Measurements from ENCODE around the gene MYO18B.

Gene MYO18B

GRCh38 chr22:25845985-25846745 lies 104.2 kb downstream of the MYO18B start:
- no peak overlapping the region for H3K4me3 ChIP-seq (ENCODE audit: low read depth, low read length)

- no peak overlapping the region for H3K4me3 ChIP-seq (ENCODE audit: low read depth, low read length)
Observed at GRCh38 chr22:25847451-25847850, 105.5 kb downstream of the MYO18B start.

DNA sequence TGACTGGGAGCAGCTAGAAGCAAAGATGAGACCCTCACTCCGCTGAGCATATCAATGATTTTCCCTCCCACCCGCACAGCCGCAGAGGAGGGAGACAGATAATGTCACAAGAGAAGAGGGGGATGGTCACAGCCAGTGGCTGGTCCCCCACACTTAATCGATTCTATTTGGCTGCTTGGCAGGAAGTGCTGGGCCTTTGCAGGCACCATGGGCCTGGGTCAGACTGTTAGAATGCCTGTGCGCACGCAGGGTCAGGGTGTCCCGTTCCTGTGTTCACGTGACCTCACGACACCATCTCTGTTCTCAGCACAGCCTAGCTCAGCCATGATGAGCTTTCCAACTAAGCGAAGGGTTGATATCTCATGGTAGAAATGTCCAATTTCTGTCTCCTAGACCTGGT lies 107.0 kb downstream of the MYO18B start:
- H3K4me3 ChIP-seq (ENCODE audit: low read depth, low read length) = no peak overlapping the region

GRCh38 chr22:25849522-25849921 lies 107.5 kb downstream of the MYO18B start:
- H3K4me3 ChIP-seq (ENCODE audit: low read depth, low read length) = no peak overlapping the region

DNA sequence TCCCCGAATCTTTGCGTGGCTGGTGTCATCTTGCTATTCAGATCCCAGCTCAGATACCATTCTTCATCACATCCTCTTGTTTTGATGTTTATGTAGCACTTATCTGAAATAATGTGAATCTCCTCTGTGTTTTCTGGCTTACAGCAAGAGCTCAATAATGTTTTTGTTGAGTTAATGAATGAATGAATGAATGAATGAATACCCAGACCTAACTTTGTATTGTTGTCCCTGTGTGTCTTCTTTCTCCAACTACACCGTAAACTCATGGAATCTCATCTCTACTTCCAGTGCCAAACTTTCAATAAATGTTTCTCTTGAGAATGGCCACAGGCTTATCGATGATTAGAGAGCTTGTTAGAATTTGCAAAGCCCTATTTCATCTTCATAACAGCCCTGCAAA lies 110.2 kb downstream of the MYO18B start:
- no peak overlapping the region for H3K4me3 ChIP-seq (ENCODE audit: low read depth, low read length)

DNA sequence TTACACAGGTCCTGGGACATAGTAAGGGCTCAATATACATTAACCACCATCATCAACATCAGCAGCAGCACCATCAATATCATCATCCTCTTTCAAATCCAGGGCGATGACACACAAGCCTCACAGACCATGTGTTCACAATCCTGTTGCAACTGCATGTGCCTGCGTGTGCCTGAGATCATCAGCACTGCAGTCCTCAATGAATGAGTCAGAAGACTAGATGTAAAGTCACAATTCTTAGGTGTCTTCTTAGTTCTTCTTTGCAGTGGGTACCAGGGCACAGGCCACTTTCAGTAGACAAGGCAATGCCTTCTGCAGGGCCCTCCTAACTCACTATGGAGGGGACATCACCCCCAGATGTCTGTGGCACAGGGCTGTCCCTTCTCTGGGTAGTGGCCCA lies 111.1 kb downstream of the MYO18B start:
- no peak overlapping the region for H3K4me3 ChIP-seq (ENCODE audit: low read depth, low read length)

DNA sequence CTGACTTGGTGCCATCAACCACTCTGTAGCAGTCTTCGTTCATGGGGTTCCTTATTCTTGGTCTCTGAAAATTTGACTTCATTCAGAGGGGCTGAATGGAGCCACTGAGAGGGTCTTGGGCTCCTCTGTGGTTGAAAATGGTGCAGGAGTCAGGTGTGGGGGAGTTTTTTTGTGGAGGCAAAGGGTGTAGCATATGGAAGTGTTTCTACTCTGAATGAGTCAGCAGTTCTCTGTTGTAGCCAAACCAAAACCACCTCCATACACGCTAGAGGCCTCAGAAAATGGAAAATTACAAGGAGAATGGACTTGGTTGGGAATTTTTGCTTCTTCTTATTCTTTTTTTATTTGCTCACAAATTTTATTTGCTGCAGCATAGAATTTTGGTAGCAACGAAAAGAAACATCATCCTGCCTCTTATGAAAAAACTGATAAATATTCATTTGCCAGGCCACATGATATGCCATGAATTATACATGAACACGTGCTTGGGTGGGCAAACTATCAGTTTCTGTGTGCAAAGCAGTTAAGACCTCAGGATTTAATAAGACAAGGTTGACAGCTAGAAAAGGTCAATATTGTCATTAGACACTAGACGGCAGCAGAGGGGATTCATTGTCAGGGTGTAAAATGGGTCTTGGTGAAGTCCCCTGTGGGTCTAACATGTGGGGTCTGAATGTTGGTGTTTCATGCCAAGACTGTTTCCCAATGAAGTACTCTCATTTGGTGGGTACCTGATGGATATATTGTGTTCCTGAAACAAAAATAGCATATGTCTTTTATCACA lies 111.7 kb downstream of the MYO18B start:
- H3K4me3 ChIP-seq (ENCODE audit: low read depth, low read length) = no peak overlapping the region

DNA sequence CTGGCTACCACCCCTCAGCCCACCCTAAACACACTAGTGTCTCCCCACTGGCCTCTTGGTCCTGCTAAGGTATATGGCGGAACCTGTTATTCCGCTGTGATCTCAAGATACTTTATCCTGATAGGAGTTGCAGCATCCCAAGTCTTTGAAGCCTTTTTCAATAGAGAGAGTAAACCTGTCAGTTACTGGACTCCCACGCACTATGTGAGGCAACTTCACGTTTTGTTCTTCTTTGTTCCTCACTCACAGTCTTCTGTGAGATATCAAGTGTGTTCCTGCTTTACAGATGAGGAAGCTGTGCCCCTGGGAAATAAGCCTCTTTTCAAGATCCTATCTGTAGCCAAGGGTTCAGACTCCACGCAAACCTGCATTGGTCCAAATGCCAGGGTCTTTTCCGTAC lies 127.8 kb downstream of the MYO18B start:
- H3K4me3 ChIP-seq (ENCODE audit: low read depth, low read length) = no peak overlapping the region

DNA sequence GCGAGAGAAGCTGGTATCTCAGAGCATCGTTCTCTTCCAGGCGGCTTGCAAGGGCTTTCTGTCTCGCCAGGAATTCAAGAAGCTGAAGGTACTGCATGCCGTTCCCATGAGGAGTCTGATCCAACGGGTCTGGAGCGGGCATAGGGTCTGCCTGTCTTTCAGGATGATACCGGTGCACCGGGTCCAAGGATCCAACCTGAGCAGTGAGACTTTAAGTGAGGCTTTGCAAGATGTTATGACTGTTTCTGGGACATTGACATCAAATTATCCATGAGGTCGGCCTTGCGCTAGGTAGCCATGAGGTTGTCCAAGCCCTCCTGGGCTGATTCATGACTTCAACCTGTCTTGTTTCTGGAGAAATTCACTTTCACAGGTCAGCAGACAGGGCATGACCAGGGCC lies 132.3 kb downstream of the MYO18B start:
- H3K4me3 ChIP-seq (ENCODE audit: low read depth, low read length) = no peak overlapping the region

- no peak overlapping the region for H3K4me3 ChIP-seq (ENCODE audit: low read depth, low read length)
Observed at GRCh38 chr22:25875461-25875860, 133.5 kb downstream of the MYO18B start.

DNA sequence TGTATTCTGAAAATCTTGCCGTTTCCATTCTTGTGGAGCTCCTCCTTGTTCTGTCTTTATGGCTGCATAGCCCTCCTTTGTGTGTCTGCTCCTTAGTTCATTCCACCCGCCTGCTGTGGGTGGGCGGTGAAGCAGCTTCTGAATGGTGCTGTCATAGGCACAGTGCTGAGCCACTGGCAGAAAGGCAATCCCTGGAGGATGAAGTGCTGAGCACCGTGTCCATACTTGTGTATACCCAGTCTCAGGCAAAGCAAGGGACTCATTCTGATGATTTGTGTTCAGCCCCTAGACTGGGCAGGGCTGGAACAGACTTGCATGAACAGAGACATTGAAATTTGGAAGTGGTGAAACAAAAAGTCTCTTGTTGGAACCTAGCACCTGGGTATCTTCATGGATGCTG lies 134.9 kb downstream of the MYO18B start:
- no peak overlapping the region for H3K4me3 ChIP-seq (ENCODE audit: low read depth, low read length)

GRCh38 chr22:25878933-25879332 lies 136.9 kb downstream of the MYO18B start:
- H3K4me3 ChIP-seq (ENCODE audit: low read depth, low read length) = no peak overlapping the region

GRCh38 chr22:25880524-25880923 lies 138.5 kb downstream of the MYO18B start:
- no peak overlapping the region for H3K4me3 ChIP-seq (ENCODE audit: low read depth, low read length)

- H3K4me3 ChIP-seq (ENCODE audit: low read depth, low read length) = no peak overlapping the region
Observed at GRCh38 chr22:25881210-25881755, 139.3 kb downstream of the MYO18B start.

GRCh38 chr22:25882360-25882759 lies 140.4 kb downstream of the MYO18B start:
- H3K4me3 ChIP-seq (ENCODE audit: low read depth, low read length) = no peak overlapping the region

DNA sequence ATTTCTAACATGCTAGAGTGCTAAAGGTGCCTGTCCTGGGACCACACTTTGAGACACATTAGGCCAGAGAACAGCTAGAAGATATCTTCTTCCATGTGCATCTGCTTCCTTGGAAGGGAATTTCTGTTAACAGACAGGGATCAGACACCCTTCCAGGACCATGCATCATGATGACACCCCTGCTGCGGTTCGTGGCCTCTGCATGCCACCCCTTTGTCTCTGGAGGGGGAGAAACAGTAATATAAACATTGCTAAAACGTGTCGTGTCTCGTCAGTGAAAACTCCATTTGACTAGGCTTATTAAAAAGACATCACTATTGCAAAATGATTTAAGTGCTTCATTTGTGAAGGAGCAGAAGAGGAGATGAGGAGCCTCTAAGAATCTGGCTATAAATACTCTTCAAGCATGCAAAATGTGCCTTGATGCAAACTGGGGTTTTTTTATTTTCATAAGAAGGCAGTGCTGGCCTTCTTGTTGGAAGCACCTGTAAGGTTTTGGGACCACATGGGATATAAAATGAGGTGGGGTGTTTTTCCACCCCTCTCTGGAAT lies 141.6 kb downstream of the MYO18B start:
- H3K4me3 ChIP-seq (ENCODE audit: low read depth, low read length) = no peak overlapping the region

DNA sequence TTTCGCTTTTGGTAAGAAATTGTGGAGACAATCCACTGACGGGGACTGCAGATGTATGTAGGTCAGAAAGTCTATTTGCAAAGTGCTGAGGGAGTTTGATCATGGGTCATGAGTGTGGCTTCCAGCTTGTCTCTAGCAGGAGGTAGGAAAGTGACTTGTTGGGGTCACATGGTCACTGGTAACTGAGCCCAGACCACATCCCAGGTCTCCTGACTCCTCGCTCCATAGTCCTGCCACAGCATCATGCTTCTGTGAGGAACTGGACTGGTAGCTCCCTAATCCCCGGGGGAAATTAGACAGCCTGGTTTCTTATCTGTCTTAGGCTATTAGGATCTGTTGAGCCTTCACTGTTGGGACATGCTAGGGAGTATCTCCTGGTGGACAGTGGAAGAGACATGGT lies 142.1 kb downstream of the MYO18B start:
- no peak overlapping the region for H3K4me3 ChIP-seq (ENCODE audit: low read depth, low read length)

DNA sequence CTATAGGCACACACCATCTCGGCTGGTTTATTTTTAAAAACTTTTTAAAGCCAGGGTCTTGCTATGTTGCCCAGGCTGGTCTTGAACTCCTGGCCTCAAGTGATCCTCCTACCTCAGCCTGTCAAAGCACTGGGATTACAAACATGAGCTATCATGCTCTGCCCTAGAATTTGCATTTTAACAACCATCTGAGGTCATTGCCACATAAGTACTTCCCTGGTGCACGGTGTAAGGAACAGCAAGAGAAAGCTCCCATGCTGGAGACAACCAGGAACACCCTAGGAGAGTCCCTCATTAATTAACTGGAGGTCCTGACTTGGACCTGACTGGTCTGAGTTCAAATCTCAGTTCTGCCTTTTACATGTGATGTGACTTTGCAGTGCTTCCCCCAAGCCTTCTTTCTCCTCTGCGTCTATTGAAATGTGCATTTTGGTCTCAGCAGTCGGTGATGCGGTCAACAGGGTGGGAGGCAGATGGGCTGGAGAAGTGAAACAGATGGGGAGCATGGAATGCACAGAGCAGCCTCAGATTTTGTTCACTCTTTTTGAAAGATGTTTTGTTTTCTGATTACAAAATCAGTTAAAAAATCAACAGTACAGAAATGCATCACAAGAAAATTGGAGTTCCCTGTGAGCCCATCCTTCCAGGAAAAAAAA lies 146.5 kb downstream of the MYO18B start:
- H3K4me3 ChIP-seq (ENCODE audit: low read depth, low read length) = no peak overlapping the region

- H3K4me3 ChIP-seq (ENCODE audit: low read depth, low read length) = no peak overlapping the region
Observed at GRCh38 chr22:25890651-25891050, 148.7 kb downstream of the MYO18B start.

DNA sequence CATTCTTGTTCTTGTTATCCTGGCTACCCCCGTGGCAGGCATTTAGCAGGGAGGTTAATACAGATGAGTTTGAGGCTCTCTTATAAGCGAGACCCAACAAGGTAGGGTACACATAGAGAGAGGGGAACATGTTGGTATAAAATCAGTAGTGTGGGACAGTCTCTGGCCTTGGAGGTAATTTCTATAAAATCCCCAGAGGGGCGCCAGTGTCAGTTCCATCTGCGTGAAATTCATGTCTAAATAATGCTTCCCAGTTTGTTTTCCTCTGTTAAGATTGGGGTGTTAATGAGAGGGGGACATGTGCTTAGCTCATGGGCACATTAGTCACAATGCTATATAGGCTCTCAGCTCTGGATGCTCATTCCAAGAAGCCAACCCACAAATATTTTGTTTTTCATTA lies 150.7 kb downstream of the MYO18B start:
- no peak overlapping the region for H3K4me3 ChIP-seq (ENCODE audit: low read depth, low read length)

DNA sequence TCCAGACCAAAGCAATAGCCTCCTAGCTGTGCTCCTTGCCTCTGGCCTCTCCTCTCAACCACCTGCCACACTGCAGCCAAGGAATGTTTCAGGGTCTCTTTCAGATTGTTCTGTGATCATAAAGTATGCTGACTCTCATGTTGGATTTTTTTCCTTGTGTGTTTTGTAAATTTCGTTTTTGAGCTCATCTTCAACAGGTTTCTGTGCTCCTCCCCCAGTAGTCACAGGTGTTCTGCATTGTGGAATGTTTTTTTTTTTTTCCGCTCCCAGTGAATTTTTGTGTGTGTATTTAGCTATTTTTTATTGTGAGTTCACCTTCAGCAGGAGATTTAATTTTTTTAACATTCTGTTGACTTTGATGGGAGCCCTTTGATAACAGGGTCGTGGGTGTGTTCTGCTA lies 153.7 kb downstream of the MYO18B start:
- H3K4me3 ChIP-seq (ENCODE audit: low read depth, low read length) = no peak overlapping the region
